HepG2 (cell line): Measurements from ENCODE around the gene VGLL3. TPM values are rescaled to one million over a fixed set of nuclear protein-coding genes. Genes with fewer than 3 reads are reported as not detected.

Experiments used
- ATAC-seq: fragments of 200-7000 bp; cut with Tn5 transposase; 3 replicates; pipeline ENCODE4 v1.9.1; 2020; ENCODE audit warnings: mild to moderate bottlenecking, moderate library complexity
- BruUV-seq: library from RNA; stranded (reverse); fragments of 400-500 nt; replicated peaks from 2 replicates; lab custom pipeline; 2021; lab: Mats Ljungman, UMichigan
- CTCF ChIA-PET: fragments of 300-600 bp; formaldehyde crosslinking; extraction: SDS; loops from one replicate; lab custom pipeline; 2021; ENCODE audit warnings: low total read pairs, inconsistent platforms, low intra/inter-chr PET ratio; lab: Yijun Ruan, JAX
- POLR2A ChIA-PET: fragments of 350-600 bp; sonication (Branson Sonifier 250); formaldehyde crosslinking; loops from one replicate; lab custom pipeline; 2020; ENCODE audit warnings: antibody characterized with exemption, inconsistent platforms; lab: Yijun Ruan, JAX
- DNase-seq: peaks from one replicate; pipeline ENCODE4 v3.0.0-alpha.2; 2015; ENCODE audit warnings: low spot score
- FAIRE-seq: peaks from 3 replicates; lab custom pipeline; 2011; peaks lifted over from hg19 to GRCh38; lab: Jason Lieb, UNC
- H2AFZ ChIP-seq: one replicate; pipeline ENCODE4 v1.6.1; 2011; ENCODE audit warnings: low read length, inconsistent platforms
- H3K27ac ChIP-seq: fragments of 300-600 bp; 3 replicates; pipeline ENCODE4 v1.8.0; 2011; ENCODE audit warnings: mixed run types, mild to moderate bottlenecking, mixed read lengths, low read length, inconsistent platforms; ENCODE audit not compliant: insufficient read depth; ENCODE audit errors: extremely low read length
- H3K27me3 ChIP-seq, 2 experiments: fragments of 200-600 bp in 1 of 2; 2 replicates in 1 of 2; 3 replicates in 1 of 2; pipeline versions ENCODE4 v1.6.0 to v1.8.0; 2011; ENCODE audit warnings: low read length in 2 of 2, mild to moderate bottlenecking in 2 of 2, moderate library complexity in 2 of 2, inconsistent platforms in 1 of 2; ENCODE audit not compliant: insufficient read depth in 2 of 2, control insufficient read depth in 1 of 2
- H3K36me3 ChIP-seq, 2 experiments: fragments of 200-600 bp in 1 of 2; replicated peaks in 1 of 2; 2 replicates in 1 of 2; 3 replicates in 1 of 2; pipeline versions ENCODE4 v1.5.1 to v1.8.0; 2011; ENCODE audit warnings: low read length in 2 of 2, inconsistent platforms in 1 of 2; ENCODE audit not compliant: insufficient read depth in 2 of 2, control insufficient read depth in 1 of 2
- H3K4me1 ChIP-seq: 2 replicates; pipeline ENCODE4 v1.5.1; 2012; ENCODE audit warnings: low read length, inconsistent platforms; ENCODE audit not compliant: insufficient read depth
- H3K4me2 ChIP-seq: 2 replicates; pipeline ENCODE4 v1.6.0; 2011; ENCODE audit warnings: low read depth, low read length, inconsistent platforms
- H3K4me3 ChIP-seq, 3 experiments: fragments of 200-600 bp in 1 of 3; sonication (generic), shearing (Covaris generic) in 1 of 3; replicated peaks in 1 of 3; 2 replicates each; pipeline ENCODE4 v1.5.1; 2011 to 2016; ENCODE audit warnings: low read length in 3 of 3, inconsistent platforms in 2 of 3, low read depth in 2 of 3, mild to moderate bottlenecking in 2 of 3, control low read depth in 1 of 3, mixed read lengths in 1 of 3; ENCODE audit not compliant: insufficient read depth in 1 of 3
- H3K79me2 ChIP-seq: one replicate; pipeline ENCODE4 v1.6.1; 2011; ENCODE audit warnings: low read length, inconsistent platforms; ENCODE audit not compliant: insufficient read depth
- H3K9ac ChIP-seq: 2 replicates; pipeline ENCODE4 v1.6.0; 2011; ENCODE audit warnings: mild to moderate bottlenecking, low read depth, low read length, inconsistent platforms; ENCODE audit not compliant: insufficient read depth
- H3K9me3 ChIP-seq: 2 replicates; pipeline ENCODE4 v1.5.1; 2012; ENCODE audit warnings: mild to moderate bottlenecking, low read length
- H4K20me1 ChIP-seq: 2 replicates; pipeline ENCODE4 v1.6.0; 2011; ENCODE audit warnings: inconsistent platforms, mild to moderate bottlenecking, low read length, moderate library complexity; ENCODE audit not compliant: insufficient read depth
- FOSL2 ChIP-seq: sonication (generic); formaldehyde crosslinking; IDR thresholded peaks from 2 replicates; pipeline ENCODE4 v1.4.0; 2020; ENCODE audit warnings: missing genetic modification reagents
- TBL1XR1 ChIP-seq: fragments of 150-350 bp; IDR thresholded peaks from 2 replicates; pipeline ENCODE4 v1.6.1; 2014; ENCODE audit warnings: borderline replicate concordance, low read length; ENCODE audit not compliant: partially characterized antibody
- THYN1 ChIP-seq: sonication (generic); formaldehyde crosslinking; IDR thresholded peaks from 2 replicates; pipeline ENCODE4 v1.8.1; 2023; ENCODE audit warnings: low read depth, mild to moderate bottlenecking, moderate library complexity, missing genetic modification reagents, borderline replicate concordance
- ZFYVE20 ChIP-seq: sonication (generic); formaldehyde crosslinking; IDR thresholded peaks from 2 replicates; pipeline ENCODE4 v1.8.0; 2023; ENCODE audit warnings: low read depth, mild to moderate bottlenecking, moderate library complexity, missing genetic modification reagents, borderline replicate concordance
- ZMYM2 ChIP-seq: sonication (generic); formaldehyde crosslinking; IDR thresholded peaks from 2 replicates; pipeline ENCODE4 v1.8.0; 2022; ENCODE audit warnings: mild to moderate bottlenecking, missing genetic modification reagents
- ZNF329 ChIP-seq: sonication (generic); formaldehyde crosslinking; IDR thresholded peaks from 2 replicates; pipeline ENCODE4 v1.9.0; 2021; ENCODE audit warnings: low read depth, mild to moderate bottlenecking, missing genetic modification reagents
- ZNF367 ChIP-seq: sonication (generic); formaldehyde crosslinking; IDR thresholded peaks from 2 replicates; pipeline ENCODE4 v1.4.0; 2020; ENCODE audit warnings: missing genetic modification reagents, borderline replicate concordance
- WGBS: methylation state at CpG from one replicate; pipeline ENCODE4 v1.1.6; 2017; ENCODE audit warnings: low lambda C conversion rate; 5-methylcytosine and 5-hydroxymethylcytosine counted together
- in situ Hi-C: cut with HindIII; loops from 2 replicates; pipeline ENCODE4 v1.10.0; 2017; ENCODE audit warnings: low pct_unique_long_range_greater_than_20kb; ENCODE audit not compliant: extremely low pct_ligation_motif_present
- intact Hi-C: fragments of 100-400 bp; cut with micrococcal nuclease; formaldehyde crosslinking; loops from one replicate; pipeline ENCODE4 v1.10.0; 2022; ENCODE audit not compliant: unreplicated experiment
- polyA plus RNA-seq, 8 experiments: library from polyadenylated mRNA; depleted of rRNA in 3 of 8; stranded (reverse) in 7 of 8; unstranded in 1 of 8; fragments of >200 nt; fragmentation: Illumina TruSeq in 4 of 8; extraction: Trizol in 4 of 8; gene quantifications; 2 replicates each; pipeline versions ENCODE4 v1.2.1 to v1.2.3, GENCODE V29; 2011 to 2016; ENCODE audit warnings: low read depth in 4 of 8, missing spikeins in 1 of 8, mixed read lengths in 1 of 8; ENCODE audit not compliant: insufficient read depth in 1 of 8
- total RNA-seq, 5 experiments: library from RNA; depleted of rRNA; stranded (reverse); fragments of >200 nt; fragmentation: Illumina TruSeq; extraction: Trizol; gene quantifications; 2 replicates each; pipeline ENCODE4 v1.2.3, GENCODE V29; 2016; ENCODE audit warnings: low read depth in 1 of 5
- TF ChIP-seq, protein P1 (sequence below): sonication (generic); formaldehyde crosslinking; conservative IDR thresholded peaks from 2 replicates; pipeline ENCODE4 v1.8.1; 2023; ENCODE audit warnings: missing genetic modification reagents

Gene VGLL3
- total and polyA plus RNA-seq, 2 of the 13 experiments (the other 11 are each of a cell fraction or from before 2014, with no cell fraction given): 0.03 to 0.07 TPM

DNA sequence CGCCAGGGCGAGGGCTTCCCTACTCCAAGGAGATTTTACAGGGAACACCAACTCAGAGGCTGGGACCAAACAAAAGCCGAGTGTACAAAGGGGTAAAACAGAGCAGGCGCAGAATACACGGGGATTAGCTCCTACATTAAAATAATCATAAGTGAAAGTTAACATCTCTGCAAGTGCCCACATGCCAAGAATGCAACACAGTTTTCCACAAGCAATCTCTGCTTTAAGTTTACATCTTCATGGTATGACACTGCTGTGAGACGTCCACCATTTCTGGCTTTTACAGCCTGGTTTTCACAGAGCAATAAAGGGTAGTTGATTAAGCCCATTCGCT lies 500 bp upstream of the VGLL3 start (continued):
- TF ChIP-seq ZMYM2 (CRISPR knock-in tag) (no peak), TBL1XR1 (no peak), ZNF329 (no peak)

GRCh38 chr3:86990012-86990733 lies 776 bp downstream of the VGLL3 start:
- ChIA-PET CTCF (no interaction called here), POLR2A (no interaction called here)
- H3K27me3 ChIP-seq: peaks cover 1 to 15% of the 10 kb centered on the region in 2 experiments
- H3K27ac ChIP-seq: no peak overlapping the region
- 3% methylated on average over 5 of the region's 29 CpGs for WGBS
- no peak overlapping the region for H3K9ac ChIP-seq
- H3K4me1 ChIP-seq: no peaks in the 10 kb centered on the region
- in situ Hi-C loops: no loop called here
- no peaks in the 10 kb centered on the region for H3K79me2 ChIP-seq
- ATAC-seq: peak; percentile 56
- H3K9me3 ChIP-seq: no peaks in the 10 kb centered on the region
- no peak for FAIRE-seq
- no TSS peak for BruUV-seq
- DNase-seq: no peak
- intact Hi-C loops: no loop called here
- H3K4me3 ChIP-seq: peak overlapping the region in 1 of 3 experiments; percentile 57; a peak in 2 of 6 replicates
- H2AFZ ChIP-seq: no peak overlapping the region
- no peaks in the 10 kb centered on the region for H4K20me1 ChIP-seq
- TF ChIP-seq ZFYVE20 (CRISPR knock-in tag) (no peak), ZNF367 (CRISPR knock-in tag) (no peak), FOSL2 (CRISPR knock-in tag) (peak; percentile 58; the same call in 1 of the 2 replicates), THYN1 (no peak)
- TF ChIP-seq, protein P1, sequence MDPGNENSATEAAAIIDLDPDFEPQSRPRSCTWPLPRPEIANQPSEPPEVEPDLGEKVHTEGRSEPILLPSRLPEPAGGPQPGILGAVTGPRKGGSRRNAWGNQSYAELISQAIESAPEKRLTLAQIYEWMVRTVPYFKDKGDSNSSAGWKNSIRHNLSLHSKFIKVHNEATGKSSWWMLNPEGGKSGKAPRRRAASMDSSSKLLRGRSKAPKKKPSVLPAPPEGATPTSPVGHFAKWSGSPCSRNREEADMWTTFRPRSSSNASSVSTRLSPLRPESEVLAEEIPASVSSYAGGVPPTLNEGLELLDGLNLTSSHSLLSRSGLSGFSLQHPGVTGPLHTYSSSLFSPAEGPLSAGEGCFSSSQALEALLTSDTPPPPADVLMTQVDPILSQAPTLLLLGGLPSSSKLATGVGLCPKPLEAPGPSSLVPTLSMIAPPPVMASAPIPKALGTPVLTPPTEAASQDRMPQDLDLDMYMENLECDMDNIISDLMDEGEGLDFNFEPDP (CRISPR knock-in tag): 0 out of 2 replicates have a peak, but pooled peaks have one; percentile 38
- TF ChIP-seq, all 625 proteins: peak for 2
- Histone ChIP-seq H3K36me3 (no peaks in the 10 kb centered on the region), H3K4me2 (peak overlapping the region; percentile 63)
